Measurements from ENCODE around the gene SPC25.

- TF ChIP-seq CTCF (IDR thresholded peaks at IDR 0.05; ENCODE audit: low read depth, low read length, missing input control) (no peak), GABPA (IDR thresholded peaks at IDR 0.05 in 1 of 2, conservative IDR thresholded peaks at IDR 0.05 in 1 of 2) (no peak), JUND (IDR thresholded peaks at IDR 0.05) (no peak), REST (IDR thresholded peaks at IDR 0.05) (no peak), SP1 (IDR thresholded peaks at IDR 0.05) (no peak)
Observed at GRCh38 chr2:168929031-168929430, 38.8 kb upstream of the SPC25 start.
